ENCODE measurements around the gene CPN1.
A peak's percentile ranks its signal among the peaks of the same experiment; 100 is the strongest.

CPN1 gene

DNA sequence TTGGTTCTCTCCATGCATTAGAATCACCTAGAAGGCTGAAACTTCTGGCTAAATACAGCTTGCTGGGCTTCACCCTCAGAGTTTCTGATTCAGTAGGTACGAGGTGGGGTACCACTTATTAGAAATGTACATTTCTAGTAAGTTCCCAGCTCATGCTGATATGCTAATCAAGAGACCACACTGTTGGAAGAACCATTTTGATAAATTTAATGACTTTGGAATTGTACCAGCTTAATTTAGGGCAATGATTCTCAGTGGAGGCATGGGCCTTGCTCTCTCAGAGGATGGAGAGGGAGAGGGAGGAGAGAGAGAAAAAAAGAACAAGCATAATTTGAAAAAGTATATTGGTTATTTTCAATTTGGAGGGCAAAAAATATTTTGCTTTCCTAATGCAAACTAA is 20.3 kb downstream of the CPN1 start:
- no peak for TF ChIP-seq POLR2A (IDR thresholded peaks at IDR 0.05; ENCODE audit: low read depth, low read length)
- DNase-seq (ENCODE audit: insufficient read length, low spot score) (no peak), FAIRE-seq (no peak)

DNA sequence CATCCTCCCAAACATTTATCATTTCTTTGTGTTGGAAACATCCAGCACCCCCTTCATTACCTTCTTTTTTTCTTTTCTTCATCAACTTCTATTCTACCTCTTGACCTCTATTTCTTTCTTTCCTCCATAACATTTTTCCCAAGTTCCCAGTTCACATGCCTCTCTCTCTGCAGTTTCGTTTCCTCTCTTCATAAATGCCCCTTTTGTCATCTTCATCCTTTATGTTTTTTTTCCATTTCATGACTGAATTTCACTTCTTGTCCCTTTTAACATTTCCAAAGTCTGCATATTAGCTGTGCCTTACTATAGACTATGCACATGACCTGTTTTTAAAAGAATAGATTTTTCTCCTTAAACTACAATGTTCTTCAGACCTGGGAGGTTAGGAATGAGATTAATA is 23.7 kb downstream of the CPN1 start:
- DNase-seq (ENCODE audit: insufficient read length, low spot score), result no peak
- TF ChIP-seq POLR2A (IDR thresholded peaks at IDR 0.05; ENCODE audit: low read depth, low read length), result no peak
- no peak for FAIRE-seq

DNA sequence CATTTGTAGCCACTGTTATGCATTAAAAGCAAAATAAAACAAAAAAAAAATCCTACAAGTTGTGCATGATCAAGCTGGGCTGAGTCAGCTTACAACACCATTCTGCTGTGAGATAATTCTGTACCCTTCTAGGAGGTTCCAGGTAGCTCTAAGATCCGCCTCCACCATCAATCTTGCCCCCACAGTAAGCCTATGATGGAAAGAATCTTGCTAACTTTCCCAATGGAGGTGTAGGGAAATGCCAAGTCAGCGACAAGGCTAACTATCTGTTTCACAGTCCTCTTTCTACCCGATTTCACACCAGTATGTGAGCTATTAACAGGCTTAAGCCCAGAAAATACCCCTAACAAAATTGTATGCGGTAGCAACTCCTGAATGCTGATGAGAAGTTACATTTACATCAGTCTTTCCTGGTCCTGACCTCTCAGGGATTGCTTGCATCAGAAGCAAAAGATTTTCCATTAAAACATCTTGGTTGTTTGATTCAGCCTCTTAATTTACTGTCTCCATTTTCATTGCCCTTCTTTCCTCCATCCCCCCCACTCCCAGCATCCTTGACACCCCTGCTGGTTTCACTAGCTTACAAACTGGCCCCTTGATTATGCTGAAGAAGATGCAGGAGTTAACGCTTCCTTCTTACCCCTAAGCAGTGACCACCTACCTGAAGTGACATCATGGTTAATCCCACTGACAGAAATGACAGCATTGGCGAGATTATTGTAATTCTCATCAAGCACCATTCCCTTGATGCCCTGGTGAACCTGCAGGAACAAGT is 27.8 kb downstream of the CPN1 start:
- FAIRE-seq, result no peak
- no peak for TF ChIP-seq POLR2A (IDR thresholded peaks at IDR 0.05; ENCODE audit: low read depth, low read length)
- no peak for DNase-seq (ENCODE audit: insufficient read length, low spot score)

DNA sequence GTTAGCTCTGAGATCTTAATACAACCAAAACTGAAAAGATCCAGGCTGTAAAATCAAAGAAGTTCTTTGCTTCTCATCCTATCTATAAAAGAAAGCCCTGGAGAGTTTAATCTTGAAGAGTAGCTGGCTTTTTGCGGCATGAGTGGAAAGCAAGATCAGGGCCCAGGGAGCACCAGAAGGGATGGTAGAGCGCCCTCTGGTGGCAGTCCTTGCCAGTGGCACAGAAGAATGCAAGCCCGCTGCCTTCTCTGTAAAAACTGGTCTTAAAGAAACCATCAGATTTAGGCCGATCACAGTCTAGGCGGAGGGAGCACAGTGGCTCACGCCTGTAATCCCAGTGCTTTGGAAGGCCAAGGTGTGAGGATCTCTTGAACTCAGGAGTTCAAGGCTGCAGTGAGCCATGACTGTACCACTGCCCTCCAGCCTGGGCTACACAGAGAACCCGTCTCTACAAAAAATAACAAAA is 35.6 kb downstream of the CPN1 start:
- no peak for FAIRE-seq
- DNase-seq (ENCODE audit: insufficient read length, low spot score), result peak; percentile 62
- no peak for TF ChIP-seq POLR2A (IDR thresholded peaks at IDR 0.05; ENCODE audit: low read depth, low read length)

DNA sequence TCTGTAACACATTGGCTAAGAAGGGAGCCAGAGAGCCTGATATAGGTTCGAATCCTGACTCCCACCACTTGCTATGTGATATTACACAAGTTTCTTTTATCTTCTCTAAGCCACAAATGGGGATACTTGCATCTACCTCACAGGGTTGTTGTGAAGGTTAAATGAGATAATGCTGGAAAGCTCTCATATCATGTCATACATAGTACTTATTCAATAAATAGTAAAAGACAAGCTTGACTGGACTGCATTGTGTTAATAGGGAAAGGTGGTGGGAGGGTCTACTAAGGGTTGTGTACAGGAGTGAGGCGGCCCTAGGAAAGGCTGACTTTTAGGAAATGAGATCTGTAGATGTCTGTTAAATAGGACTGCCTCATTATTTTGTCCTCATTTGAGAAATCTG is 36.1 kb downstream of the CPN1 start:
- DNase-seq (ENCODE audit: insufficient read length, low spot score) (no peak), FAIRE-seq (no peak)

DNA sequence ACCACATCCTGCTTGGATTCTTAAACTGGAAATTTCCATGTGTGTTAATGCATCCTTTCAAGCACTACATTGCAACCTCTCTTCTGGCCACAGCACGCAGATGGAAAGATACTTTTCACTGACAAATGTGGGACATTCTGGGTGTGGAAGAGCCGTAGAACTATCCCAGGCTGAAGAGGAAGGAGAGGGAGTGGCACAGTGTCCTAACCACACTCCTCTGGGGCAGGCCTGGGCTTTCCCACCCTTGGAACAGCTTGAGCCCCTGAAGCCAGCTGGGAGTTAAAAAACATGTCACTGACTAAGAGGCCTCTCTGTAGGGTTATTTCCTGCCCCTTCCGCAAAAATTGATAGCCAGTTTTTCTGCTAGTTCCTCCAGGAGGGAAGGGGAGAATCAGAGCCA is 37.9 kb downstream of the CPN1 start:
- FAIRE-seq (no peak), DNase-seq (ENCODE audit: insufficient read length, low spot score) (no peak)
- TF ChIP-seq POLR2A (IDR thresholded peaks at IDR 0.05; ENCODE audit: low read depth, low read length), result no peak

More for the DNA sequence above, 36.1 kb downstream of the CPN1 start:
- no peak for TF ChIP-seq POLR2A (IDR thresholded peaks at IDR 0.05; ENCODE audit: low read depth, low read length)

DNA sequence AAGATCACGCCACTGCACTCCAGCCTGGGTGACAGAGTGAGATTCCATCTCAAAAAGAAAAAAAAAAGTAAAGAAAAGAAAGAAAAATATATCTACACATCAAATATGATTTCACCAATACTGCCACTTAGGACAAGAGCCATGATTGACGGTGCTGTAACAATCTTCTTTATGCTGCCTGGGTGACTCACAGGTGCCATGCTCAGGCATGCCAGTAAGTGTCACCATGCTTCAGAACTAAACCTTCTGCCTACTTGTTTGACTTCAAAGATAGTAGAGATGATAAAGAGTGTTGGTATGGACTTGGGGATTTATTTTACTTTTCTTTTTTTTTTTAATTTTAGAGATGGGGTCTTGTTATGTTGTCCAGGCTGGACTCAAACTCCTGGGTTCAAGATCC is 38.3 kb downstream of the CPN1 start:
- FAIRE-seq, result no peak
- DNase-seq (ENCODE audit: insufficient read length, low spot score), result peak; percentile 25
- no peak for TF ChIP-seq POLR2A (IDR thresholded peaks at IDR 0.05; ENCODE audit: low read depth, low read length)

DNA sequence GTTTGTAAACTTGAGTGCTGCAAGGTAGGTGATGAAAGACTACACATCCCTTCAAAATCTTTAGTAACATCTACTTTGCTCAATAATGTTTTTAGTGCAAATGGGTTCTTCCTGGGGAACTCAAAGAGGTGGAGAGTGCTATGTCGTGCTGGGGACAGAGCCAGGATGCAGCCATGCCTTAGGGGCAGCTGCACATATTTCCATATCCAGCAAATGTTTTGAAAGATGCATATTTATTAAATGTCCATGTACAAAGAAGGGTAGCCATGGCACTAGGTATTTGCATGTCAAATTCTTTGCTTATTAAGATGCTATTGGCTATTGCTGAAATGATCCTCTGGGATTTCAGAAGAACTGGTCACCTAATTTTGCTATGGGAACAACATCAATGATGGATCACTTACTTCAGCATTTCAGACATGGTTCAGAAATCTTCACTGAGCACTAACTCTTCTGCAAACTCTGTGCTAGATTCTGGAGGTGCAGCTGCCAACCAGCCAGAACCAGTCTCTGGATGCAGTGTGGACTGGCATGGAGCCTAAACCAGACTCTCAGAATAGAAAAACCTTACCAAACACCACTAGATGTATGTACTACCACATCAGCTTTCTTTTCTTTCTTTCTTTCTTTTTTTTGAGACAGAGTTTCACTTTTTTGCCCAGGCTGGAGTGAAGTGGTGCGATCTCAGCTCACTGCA is 40.2 kb downstream of the CPN1 start:
- no peak for TF ChIP-seq POLR2A (IDR thresholded peaks at IDR 0.05; ENCODE audit: low read depth, low read length)

DNA sequence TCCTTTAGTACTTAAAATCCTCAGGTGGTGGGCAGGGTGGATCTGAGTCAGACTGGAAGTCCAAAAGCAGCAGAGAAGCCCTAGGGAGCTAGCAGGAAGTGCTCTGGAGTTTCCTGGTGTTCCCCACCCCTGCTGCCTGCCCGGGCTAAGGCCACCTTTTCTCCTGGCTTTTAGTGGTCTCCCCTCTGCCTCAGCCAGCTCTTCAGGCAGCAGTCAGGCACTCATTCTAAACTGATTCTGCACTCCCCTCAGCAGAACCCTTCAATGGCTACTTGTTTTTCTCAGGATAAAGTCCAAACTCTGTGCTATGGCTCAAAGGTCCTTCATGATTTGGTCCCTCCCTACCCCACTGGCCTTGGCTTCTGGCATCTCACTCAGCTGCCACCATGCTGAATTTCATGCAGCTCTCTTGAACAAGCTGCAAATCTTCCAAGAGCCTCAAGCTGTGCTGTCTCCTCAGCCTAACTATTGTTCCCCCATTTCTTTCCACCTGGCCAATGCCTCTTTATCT is 43.1 kb downstream of the CPN1 start:
- DNase-seq (ENCODE audit: insufficient read length, low spot score) (no peak), FAIRE-seq (no peak)
- TF ChIP-seq POLR2A (IDR thresholded peaks at IDR 0.05; ENCODE audit: low read depth, low read length), result no peak

More for the DNA sequence above, 40.2 kb downstream of the CPN1 start:
- FAIRE-seq (no peak), DNase-seq (ENCODE audit: insufficient read length, low spot score) (no peak)

DNA sequence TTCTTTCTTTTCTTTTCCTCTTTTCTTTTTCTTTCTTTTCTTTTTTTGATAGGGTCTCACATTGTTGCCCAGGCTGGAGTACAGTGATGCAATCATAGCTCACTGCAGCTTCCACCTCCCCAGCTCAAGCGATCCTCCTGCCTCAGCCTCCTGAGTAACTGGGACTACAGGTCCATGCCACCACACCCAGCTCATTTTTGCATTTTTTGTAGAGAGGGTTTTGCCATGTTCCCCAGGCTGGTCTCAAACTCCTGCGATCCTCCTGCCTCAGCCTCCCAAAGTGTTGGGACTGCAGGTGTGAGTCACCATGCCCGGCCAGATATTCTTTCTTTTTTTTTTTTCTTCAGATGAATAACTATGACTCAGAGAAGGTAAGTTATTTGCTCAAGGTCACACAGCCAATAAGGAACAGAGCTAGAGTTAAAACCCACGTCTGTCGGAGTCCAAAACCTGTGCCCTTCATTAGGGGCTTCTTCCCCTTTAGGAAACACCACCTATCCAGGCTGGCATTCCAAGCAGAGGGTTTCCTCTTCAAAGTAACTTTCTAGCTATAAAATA is 43.8 kb downstream of the CPN1 start:
- no peak for TF ChIP-seq POLR2A (IDR thresholded peaks at IDR 0.05; ENCODE audit: low read depth, low read length)
- FAIRE-seq (no peak), DNase-seq (ENCODE audit: insufficient read length, low spot score) (no peak)

DNA sequence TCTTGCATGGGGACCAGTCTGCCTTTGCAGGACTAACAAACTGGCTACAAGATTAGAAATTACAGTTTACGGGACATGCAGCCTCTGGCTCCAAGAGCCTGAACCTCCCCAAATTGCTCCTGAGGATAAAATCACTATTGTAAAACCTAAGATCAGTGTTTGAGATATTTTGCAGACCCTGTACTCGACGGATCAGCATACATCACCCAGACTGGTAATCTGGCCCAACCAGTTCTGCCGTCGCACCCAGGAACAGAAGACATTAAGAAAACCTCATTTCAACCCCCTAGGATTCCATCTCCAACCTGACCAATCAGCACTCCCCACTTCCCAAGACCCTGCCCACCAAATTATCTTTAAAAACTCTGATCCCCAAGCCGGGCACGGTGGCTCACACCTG is 44.8 kb downstream of the CPN1 start:
- no peak for DNase-seq (ENCODE audit: insufficient read length, low spot score)
- FAIRE-seq, result no peak
- TF ChIP-seq POLR2A (IDR thresholded peaks at IDR 0.05; ENCODE audit: low read depth, low read length), result no peak

DNA sequence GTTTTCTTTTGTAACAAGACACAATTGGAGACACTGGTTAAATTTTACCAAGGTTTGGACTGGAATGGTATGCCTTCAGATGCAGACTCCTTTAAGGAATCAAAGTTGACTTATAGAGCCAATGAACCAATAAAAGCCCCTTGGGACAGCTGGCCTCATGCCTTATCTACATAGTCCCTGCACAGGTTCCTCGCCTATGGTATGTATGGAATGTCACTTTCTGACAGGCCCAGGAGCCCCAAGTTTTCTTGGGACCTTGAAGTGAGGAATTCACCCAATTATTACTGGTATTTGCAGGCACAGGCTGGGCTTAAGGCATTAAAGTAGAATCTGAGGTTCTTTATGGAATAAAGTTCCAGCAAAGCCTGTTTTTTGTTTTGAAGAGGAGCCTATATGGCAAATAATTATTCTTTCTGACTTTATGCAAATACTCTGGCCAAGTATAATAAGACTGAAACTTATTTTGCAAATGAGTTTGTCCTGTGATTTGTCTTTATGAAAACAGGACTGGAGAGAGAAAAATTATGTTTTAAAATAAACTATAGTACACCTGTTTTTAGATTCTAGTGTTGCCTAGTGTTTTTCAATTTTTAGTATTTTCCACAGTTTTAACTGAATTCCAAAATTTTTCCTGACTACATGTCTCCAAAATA is 47.8 kb downstream of the CPN1 start:
- no peak for TF ChIP-seq POLR2A (IDR thresholded peaks at IDR 0.05; ENCODE audit: low read depth, low read length)
- no peak for DNase-seq (ENCODE audit: insufficient read length, low spot score)
- FAIRE-seq, result no peak

DNA sequence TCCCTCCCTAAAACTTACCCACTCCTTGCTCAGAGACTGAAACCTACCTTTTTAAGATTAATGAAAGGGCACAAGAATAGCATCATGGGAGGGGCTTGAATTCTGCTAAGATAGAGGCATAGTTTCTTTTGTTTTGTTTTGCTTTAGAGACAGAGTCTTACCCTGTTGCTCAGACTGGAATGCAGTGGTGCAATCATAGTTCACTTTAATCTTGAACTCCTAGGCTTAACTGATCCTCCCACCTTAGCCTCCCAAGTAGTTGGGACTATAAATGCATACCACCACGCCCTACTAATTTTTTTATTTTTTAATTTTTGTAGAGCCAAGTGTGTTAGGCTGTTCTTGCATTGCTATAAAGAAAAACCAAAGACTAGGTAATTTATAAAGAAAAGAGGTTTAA is 54.3 kb downstream of the CPN1 start:
- TF ChIP-seq POLR2A (IDR thresholded peaks at IDR 0.05; ENCODE audit: low read depth, low read length), result no peak
- FAIRE-seq (no peak), DNase-seq (ENCODE audit: insufficient read length, low spot score) (no peak)

DNA sequence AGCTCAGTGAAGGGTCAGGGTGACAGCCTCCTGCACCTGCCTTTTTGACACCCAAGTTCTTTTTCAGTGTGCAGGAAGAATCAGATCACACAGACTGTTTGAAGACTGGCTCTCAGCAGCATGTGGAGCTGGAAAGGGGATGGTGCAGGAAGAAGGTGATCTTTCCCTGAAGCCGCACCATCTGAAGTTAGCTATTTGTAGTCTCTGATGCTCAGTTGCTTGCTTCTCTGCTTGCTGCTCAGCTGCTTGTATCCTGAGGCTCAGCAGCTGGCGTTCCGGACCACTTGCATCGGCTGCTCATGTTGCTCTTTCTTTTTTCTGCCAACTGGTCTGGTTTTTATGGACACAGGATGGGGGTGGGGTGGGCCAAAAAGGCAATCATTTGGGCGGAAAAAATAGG is 56.1 kb downstream of the CPN1 start:
- DNase-seq (ENCODE audit: insufficient read length, low spot score) (no peak), FAIRE-seq (no peak)
- TF ChIP-seq POLR2A (IDR thresholded peaks at IDR 0.05; ENCODE audit: low read depth, low read length), result no peak
